Liver (tissue), 9 donors: ENCODE measurements around the gene PARD3B. TPM values are rescaled to one million over a fixed set of nuclear protein-coding genes. Genes with fewer than 3 reads are reported as not detected.

ENCODE experiments used
- DNase-seq: peaks from one replicate; pipeline ENCODE4 v3.0.0-alpha.2; 2017; ENCODE audit warnings: low spot score
- H3K27ac ChIP-seq, 2 donors: one replicate each; pipeline ENCODE4 v1.7.0; 2013; ENCODE audit warnings: inconsistent platforms in 2 of 2, low read length in 2 of 2, control low read depth in 1 of 2, low read depth in 1 of 2, mild to moderate bottlenecking in 1 of 2
- H3K27me3 ChIP-seq, 4 donors: one replicate each; pipeline versions ENCODE4 v1.6.1 to v1.7.0; 2013; ENCODE audit warnings: low read length in 3 of 4, inconsistent platforms in 1 of 4, mild to moderate bottlenecking in 1 of 4, moderate library complexity in 1 of 4; ENCODE audit not compliant: control insufficient read depth in 4 of 4, insufficient read depth in 4 of 4
- H3K36me3 ChIP-seq, 4 donors: one replicate each; pipeline versions ENCODE4 v1.6.1 to v1.7.0; 2013; ENCODE audit warnings: low read length in 3 of 4, mild to moderate bottlenecking in 3 of 4, low read depth in 1 of 4, moderate library complexity in 1 of 4; ENCODE audit not compliant: control insufficient read depth in 4 of 4, insufficient read depth in 3 of 4
- H3K4me1 ChIP-seq, 4 donors: one replicate each; pipeline versions ENCODE4 v1.6.1 to v1.7.0; 2013; ENCODE audit warnings: low read length in 3 of 4, mild to moderate bottlenecking in 3 of 4, moderate library complexity in 1 of 4; ENCODE audit not compliant: control insufficient read depth in 4 of 4, insufficient read depth in 4 of 4
- H3K4me3 ChIP-seq, 3 donors: one replicate each; pipeline versions ENCODE4 v1.6.1 to v1.7.0; 2013; ENCODE audit warnings: low read length in 3 of 3, control low read depth in 1 of 3, low read depth in 1 of 3, mild to moderate bottlenecking in 1 of 3
- H3K9ac ChIP-seq, 2 donors: one replicate each; pipeline ENCODE4 v1.7.0; 2013; ENCODE audit warnings: low read length in 2 of 2, mild to moderate bottlenecking in 2 of 2, moderate library complexity in 2 of 2, control low read depth in 1 of 2, low read depth in 1 of 2
- H3K9me3 ChIP-seq, 4 donors: one replicate each; pipeline versions ENCODE4 v1.6.1 to v1.7.0; 2013; ENCODE audit warnings: low read length in 3 of 4; ENCODE audit not compliant: control insufficient read depth in 4 of 4
- ATF3 ChIP-seq: IDR thresholded peaks from 2 replicates; pipeline ENCODE4 v1.6.1; 2016; ENCODE audit warnings: antibody characterized with exemption
- EGR1 ChIP-seq, 2 donors: IDR thresholded peaks; 2 replicates each; pipeline ENCODE4 v1.6.1; 2016 to 2018; ENCODE audit warnings: antibody characterized with exemption in 2 of 2, low read depth in 2 of 2
- FOXA1 ChIP-seq: IDR thresholded peaks from 2 replicates; pipeline ENCODE4 v1.6.1; 2016; ENCODE audit warnings: antibody characterized with exemption
- FOXA2 ChIP-seq: IDR thresholded peaks from 2 replicates; pipeline ENCODE4 v1.6.1; 2016; ENCODE audit warnings: antibody characterized with exemption
- GABPA ChIP-seq, 2 donors: IDR thresholded peaks in 1 of 2; conservative IDR thresholded peaks in 1 of 2; 2 replicates each; pipeline ENCODE4 v1.6.1; 2016; ENCODE audit warnings: antibody characterized with exemption in 2 of 2, mild to moderate bottlenecking in 1 of 2, moderate library complexity in 1 of 2
- HNF4A ChIP-seq, 2 donors: conservative IDR thresholded peaks; 2 replicates each; pipeline ENCODE4 v1.6.1; 2016; ENCODE audit warnings: antibody characterized with exemption in 2 of 2, mild to moderate bottlenecking in 2 of 2
- HNF4G ChIP-seq: IDR thresholded peaks from 2 replicates; pipeline ENCODE4 v1.6.1; 2016; ENCODE audit warnings: antibody characterized with exemption
- JUND ChIP-seq, 2 donors: IDR thresholded peaks; 2 replicates each; pipeline ENCODE4 v1.6.1; 2016; ENCODE audit warnings: antibody characterized with exemption in 2 of 2
- MAX ChIP-seq: IDR thresholded peaks from 2 replicates; pipeline ENCODE4 v1.6.1; 2016; ENCODE audit warnings: antibody characterized with exemption
- NR2F2 ChIP-seq: IDR thresholded peaks from 2 replicates; pipeline ENCODE4 v1.6.1; 2016; ENCODE audit warnings: antibody characterized with exemption
- RAD21 ChIP-seq, 2 donors: IDR thresholded peaks; 2 replicates each; pipeline ENCODE4 v1.6.1; 2016; ENCODE audit warnings: antibody characterized with exemption in 2 of 2, mild to moderate bottlenecking in 2 of 2
- RXRA ChIP-seq, 2 donors: IDR thresholded peaks; 2 replicates each; pipeline ENCODE4 v1.6.1; 2017 to 2018; ENCODE audit warnings: antibody characterized with exemption in 2 of 2, mild to moderate bottlenecking in 1 of 2
- SP1 ChIP-seq: IDR thresholded peaks from 2 replicates; pipeline ENCODE4 v1.6.1; 2018; ENCODE audit warnings: antibody characterized with exemption, mild to moderate bottlenecking
- TAF1 ChIP-seq: conservative IDR thresholded peaks from 2 replicates; pipeline ENCODE4 v1.6.1; 2016; ENCODE audit warnings: antibody characterized with exemption, mild to moderate bottlenecking
- YY1 ChIP-seq: IDR thresholded peaks from 2 replicates; pipeline ENCODE4 v1.6.1; 2016; ENCODE audit warnings: antibody characterized with exemption, mild to moderate bottlenecking
- ZBTB33 ChIP-seq: IDR thresholded peaks from 2 replicates; pipeline ENCODE4 v1.6.1; 2016; ENCODE audit warnings: antibody characterized with exemption
- WGBS: extraction: QIAGEN DNeasy Blood & Tissue Kit; methylation state at CpG from one replicate; pipeline ENCODE4 v1.1.7; 2013; 5-methylcytosine and 5-hydroxymethylcytosine counted together
- polyA plus RNA-seq, 2 donors: library from polyadenylated mRNA; stranded (reverse) in 1 of 2; unstranded in 1 of 2; fragments of 200-250 nt in 1 of 2; fragments of >200 nt in 1 of 2; fragmentation: Nextera tagmentation in 1 of 2; extraction: Ambion mirVana in 1 of 2; gene quantifications; one replicate each; pipeline versions ENCODE4 v1.2.1 to v1.2.3, GENCODE V29; 2013 to 2015
- total RNA-seq, 2 donors: library from RNA; depleted of rRNA; stranded (reverse); fragments of >200 nt; gene quantifications; one replicate each; pipeline ENCODE4 v1.2.3, GENCODE V29; 2014
- TF ChIP-seq, protein P1 (sequence below): fragments of 150-350 bp; IDR thresholded peaks from 2 replicates; pipeline ENCODE4 v1.5.1; 2017; ENCODE audit warnings: improper control_type of control experiment, low read depth, low read length; ENCODE audit not compliant: missing input control
- TF ChIP-seq, protein P2 (sequence below): IDR thresholded peaks from 2 replicates; pipeline ENCODE4 v1.6.1; 2016; ENCODE audit warnings: antibody characterized with exemption, mild to moderate bottlenecking
- donor health status: healthy.
- donor health status: healthy.
- donor health status: healthy.
- donor health status: healthy.
- donor health status: healthy.

Gene PARD3B
- total and polyA plus RNA-seq, 4 donors, result 1.1 to 10.3 (median 3.7) TPM

DNA sequence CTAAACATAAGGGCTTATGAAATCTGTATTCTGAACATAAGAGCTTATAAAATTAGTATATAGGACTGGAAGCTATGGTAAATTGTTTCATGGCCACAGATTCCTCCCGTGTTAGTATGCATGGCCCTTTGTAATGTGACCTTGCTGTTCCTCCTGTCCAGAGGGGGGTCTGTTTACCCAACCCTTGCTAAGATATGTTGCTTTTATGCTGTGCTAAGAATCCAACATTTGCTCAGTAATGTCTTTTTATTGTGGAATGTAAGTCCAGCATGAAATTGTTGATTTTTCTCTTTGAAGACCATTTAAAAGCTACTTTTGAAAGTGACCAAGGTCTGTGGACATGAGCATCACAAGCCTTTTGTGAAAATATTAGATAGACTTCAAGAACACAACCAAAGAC is 485.4 kb downstream of the PARD3B start:
- no peaks in the 10 kb centered on the region for H3K9me3 ChIP-seq
- no peaks in the 10 kb centered on the region for H3K27me3 ChIP-seq
- H3K9ac ChIP-seq, result no peak overlapping the region
- TF ChIP-seq GABPA (IDR thresholded peaks at IDR 0.05 in 1 of 2, conservative IDR thresholded peaks at IDR 0.05 in 1 of 2) (no peak), TAF1 (no peak), MAX (no peak), HNF4A (conservative IDR thresholded peaks at IDR 0.05) (no peak), SP1 (no peak), NR2F2 (no peak), EGR1 (IDR thresholded peaks at IDR 0.05; ENCODE audit: low read depth in 2 of 2) (no peak), YY1 (no peak), FOXA1 (no peak), ATF3 (no peak), ZBTB33 (no peak), JUND (IDR thresholded peaks at IDR 0.05) (no peak), FOXA2 (no peak), HNF4G (no peak), RXRA (IDR thresholded peaks at IDR 0.05) (no peak), RAD21 (IDR thresholded peaks at IDR 0.05) (no peak)
- TF ChIP-seq, protein P1, sequence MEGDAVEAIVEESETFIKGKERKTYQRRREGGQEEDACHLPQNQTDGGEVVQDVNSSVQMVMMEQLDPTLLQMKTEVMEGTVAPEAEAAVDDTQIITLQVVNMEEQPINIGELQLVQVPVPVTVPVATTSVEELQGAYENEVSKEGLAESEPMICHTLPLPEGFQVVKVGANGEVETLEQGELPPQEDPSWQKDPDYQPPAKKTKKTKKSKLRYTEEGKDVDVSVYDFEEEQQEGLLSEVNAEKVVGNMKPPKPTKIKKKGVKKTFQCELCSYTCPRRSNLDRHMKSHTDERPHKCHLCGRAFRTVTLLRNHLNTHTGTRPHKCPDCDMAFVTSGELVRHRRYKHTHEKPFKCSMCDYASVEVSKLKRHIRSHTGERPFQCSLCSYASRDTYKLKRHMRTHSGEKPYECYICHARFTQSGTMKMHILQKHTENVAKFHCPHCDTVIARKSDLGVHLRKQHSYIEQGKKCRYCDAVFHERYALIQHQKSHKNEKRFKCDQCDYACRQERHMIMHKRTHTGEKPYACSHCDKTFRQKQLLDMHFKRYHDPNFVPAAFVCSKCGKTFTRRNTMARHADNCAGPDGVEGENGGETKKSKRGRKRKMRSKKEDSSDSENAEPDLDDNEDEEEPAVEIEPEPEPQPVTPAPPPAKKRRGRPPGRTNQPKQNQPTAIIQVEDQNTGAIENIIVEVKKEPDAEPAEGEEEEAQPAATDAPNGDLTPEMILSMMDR, result no peak
- TF ChIP-seq, protein P2, sequence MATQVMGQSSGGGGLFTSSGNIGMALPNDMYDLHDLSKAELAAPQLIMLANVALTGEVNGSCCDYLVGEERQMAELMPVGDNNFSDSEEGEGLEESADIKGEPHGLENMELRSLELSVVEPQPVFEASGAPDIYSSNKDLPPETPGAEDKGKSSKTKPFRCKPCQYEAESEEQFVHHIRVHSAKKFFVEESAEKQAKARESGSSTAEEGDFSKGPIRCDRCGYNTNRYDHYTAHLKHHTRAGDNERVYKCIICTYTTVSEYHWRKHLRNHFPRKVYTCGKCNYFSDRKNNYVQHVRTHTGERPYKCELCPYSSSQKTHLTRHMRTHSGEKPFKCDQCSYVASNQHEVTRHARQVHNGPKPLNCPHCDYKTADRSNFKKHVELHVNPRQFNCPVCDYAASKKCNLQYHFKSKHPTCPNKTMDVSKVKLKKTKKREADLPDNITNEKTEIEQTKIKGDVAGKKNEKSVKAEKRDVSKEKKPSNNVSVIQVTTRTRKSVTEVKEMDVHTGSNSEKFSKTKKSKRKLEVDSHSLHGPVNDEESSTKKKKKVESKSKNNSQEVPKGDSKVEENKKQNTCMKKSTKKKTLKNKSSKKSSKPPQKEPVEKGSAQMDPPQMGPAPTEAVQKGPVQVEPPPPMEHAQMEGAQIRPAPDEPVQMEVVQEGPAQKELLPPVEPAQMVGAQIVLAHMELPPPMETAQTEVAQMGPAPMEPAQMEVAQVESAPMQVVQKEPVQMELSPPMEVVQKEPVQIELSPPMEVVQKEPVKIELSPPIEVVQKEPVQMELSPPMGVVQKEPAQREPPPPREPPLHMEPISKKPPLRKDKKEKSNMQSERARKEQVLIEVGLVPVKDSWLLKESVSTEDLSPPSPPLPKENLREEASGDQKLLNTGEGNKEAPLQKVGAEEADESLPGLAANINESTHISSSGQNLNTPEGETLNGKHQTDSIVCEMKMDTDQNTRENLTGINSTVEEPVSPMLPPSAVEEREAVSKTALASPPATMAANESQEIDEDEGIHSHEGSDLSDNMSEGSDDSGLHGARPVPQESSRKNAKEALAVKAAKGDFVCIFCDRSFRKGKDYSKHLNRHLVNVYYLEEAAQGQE, result no peak
- no peaks in the 10 kb centered on the region for H3K36me3 ChIP-seq
- no peak overlapping the region for H3K27ac ChIP-seq
- H3K4me1 ChIP-seq, result peaks cover 0 to 22% (median 18%) of the 10 kb centered on the region in 4 donors
- WGBS, result 88% methylated on average over 1 of the region's 1 CpG
- DNase-seq, result no peak
- H3K4me3 ChIP-seq, result no peak overlapping the region
